ENCODE data around the gene EGFR. TPM values are rescaled to one million over a fixed set of nuclear protein-coding genes. Genes with fewer than 3 reads are reported as not detected.

The EGFR gene
- total RNA-seq, 2 experiments from 2014 or later = not detected

DNA sequence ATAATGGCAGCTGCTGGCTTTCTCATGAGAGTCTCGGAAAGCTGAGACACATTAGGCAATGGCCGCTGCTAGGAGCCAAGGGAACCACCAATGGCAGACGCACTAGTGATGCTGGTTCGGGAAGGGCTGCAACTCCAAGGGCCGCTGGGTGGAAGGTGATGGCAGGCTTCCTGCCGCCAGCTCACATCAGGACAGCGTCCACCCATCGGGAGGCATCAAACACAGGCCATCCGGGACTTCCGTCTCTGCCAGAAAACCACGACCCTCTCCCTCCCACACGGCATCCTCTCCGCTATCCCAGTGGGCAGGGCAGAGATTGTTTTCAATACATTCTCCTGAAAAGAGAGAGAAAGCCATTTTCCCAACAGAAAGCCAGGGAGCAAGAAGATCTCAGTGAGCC is 27.5 kb upstream of the EGFR start:
- CTCF ChIA-PET = no interaction called here
- H3K36me3 Mint-ChIP-seq = no peaks in the 10 kb centered on the region

DNA sequence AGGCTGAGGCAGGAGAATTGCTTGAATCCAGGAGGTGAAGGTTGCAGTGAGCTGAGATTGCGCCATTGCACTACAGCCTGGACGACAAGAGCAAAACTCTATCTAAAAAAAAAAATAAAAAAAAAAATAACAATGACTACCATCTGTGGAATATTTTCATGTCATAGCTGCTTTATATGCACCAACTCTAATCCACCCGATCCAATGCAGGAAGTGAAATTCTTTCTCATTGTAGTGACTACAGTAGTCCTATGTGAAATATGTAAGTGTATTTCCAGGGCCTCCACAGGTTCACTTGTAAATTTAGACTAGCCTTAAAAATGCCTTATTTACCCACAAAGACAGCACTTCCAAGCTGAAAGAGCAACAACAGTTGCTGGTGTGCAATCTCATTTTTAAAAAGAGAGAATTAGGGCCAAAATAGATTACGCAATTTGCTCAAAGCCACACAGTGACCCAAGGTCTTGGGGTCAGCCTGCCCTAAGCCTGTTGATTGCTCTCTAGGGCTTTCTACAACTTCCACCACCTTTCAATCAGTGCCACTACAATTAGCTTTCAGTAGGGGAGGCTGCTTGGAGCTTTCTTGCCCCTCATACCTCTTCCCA is 25.8 kb upstream of the EGFR start:
- intact Hi-C loops (cut with micrococcal nuclease) = loop anchor here (10.0 kb wide), 1 partner anchor 542 kb away; no protein-coding TSS in a partner anchor
- Mint-ChIP-seq H3K27me3 (peaks cover 6% of the 10 kb centered on the region), H3K27ac (no peak overlapping the region), H3K36me3 (no peaks in the 10 kb centered on the region), H3K4me1 (ENCODE audit: low read depth) (peaks cover 29% of the 10 kb centered on the region), H3K4me3 (no peak overlapping the region), H3K9me3 (no peaks in the 10 kb centered on the region)
- ChIA-PET CTCF (interaction anchor here (1.1 kb wide), 1 partner anchor 262 kb away, joined by 4 read pairs; no protein-coding TSS in a partner anchor), POLR2A (no interaction called here)
- no peak for DNase-seq

More for the DNA sequence above, 27.5 kb upstream of the EGFR start:
- H3K4me1 Mint-ChIP-seq (ENCODE audit: low read depth) = peaks cover 22% of the 10 kb centered on the region
- no peak overlapping the region for H3K27ac Mint-ChIP-seq
- H3K4me3 Mint-ChIP-seq = no peak overlapping the region
- DNase-seq = no peak
- POLR2A ChIA-PET = no interaction called here
- no peaks in the 10 kb centered on the region for H3K9me3 Mint-ChIP-seq
- peaks cover 11% of the 10 kb centered on the region for H3K27me3 Mint-ChIP-seq
- intact Hi-C loops (cut with micrococcal nuclease) = loop anchor here (10.0 kb wide), 1 partner anchor 543 kb away; no protein-coding TSS in a partner anchor

- intact Hi-C loops (cut with micrococcal nuclease) = loop anchor here (5.0 to 10.0 kb wide), 4 partner anchors 77 to 577 kb away; partner anchors contain the start of genes LANCL2 and VOPP1
- peak overlapping the region; percentile 65 for H3K27ac Mint-ChIP-seq
- POLR2A ChIA-PET = interaction anchor here (1.0 to 1.1 kb wide), 2 partner anchors 78 to 314 kb away, joined by 4 to 6 read pairs; no protein-coding TSS in a partner anchor
- H3K9me3 Mint-ChIP-seq = no peaks in the 10 kb centered on the region
- peaks cover 29% of the 10 kb centered on the region for H3K4me1 Mint-ChIP-seq (ENCODE audit: low read depth)
- no peaks in the 10 kb centered on the region for H3K36me3 Mint-ChIP-seq
- no peak for DNase-seq
- CTCF ChIA-PET = no interaction called here
- H3K27me3 Mint-ChIP-seq = peaks cover 10% of the 10 kb centered on the region
- no peak overlapping the region for H3K4me3 Mint-ChIP-seq
Measured at GRCh38 chr7:54995166-54995565, 23.7 kb upstream of the EGFR start.

DNA sequence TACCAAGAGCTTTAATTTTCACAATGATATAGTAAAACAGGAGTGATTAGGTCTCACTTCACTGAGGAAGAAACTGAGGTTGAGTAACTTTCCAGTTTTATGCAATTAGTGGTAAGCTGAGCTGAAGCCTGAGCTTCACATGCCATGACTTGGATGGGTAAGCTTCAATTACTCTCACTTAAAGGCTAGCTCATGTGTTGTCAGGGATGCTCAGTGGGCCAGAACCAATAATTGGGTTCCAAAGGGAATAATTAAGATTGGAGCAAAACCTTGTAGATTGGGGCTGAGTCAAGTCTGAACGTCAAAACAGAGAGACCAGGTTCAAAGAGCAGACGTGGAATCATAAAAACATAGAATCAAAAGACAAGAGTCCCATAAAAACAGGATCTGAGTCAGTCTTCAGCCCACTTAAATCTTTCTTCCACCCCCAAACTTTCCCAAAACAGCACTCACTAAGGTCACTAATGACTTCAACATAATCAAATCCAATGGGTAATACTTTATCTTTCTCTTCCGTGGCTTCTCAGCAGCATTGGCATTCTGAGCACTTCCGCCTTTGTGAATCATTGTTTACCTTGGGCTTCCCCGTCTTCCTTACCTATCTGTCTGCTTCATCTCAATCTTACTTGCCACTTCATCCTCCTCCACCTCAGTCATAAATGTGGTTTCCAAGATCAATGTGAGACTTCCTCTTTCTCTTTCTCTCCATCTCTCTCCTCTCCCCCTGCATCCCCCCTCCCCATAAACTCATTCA is 23.0 kb upstream of the EGFR start:
- no peaks in the 10 kb centered on the region for H3K9me3 Mint-ChIP-seq
- ChIA-PET CTCF (interaction anchor here (1.9 kb wide), 1 partner anchor 260 kb away, joined by 6 read pairs; no protein-coding TSS in a partner anchor), POLR2A (interaction anchor here (1.0 to 1.1 kb wide), 2 partner anchors 78 to 313 kb away, joined by 4 to 6 read pairs; no protein-coding TSS in a partner anchor)
- DNase-seq = peak; percentile 50
- peak overlapping the region; percentile 65 for H3K27ac Mint-ChIP-seq
- H3K4me3 Mint-ChIP-seq = no peak overlapping the region
- peaks cover 7% of the 10 kb centered on the region for H3K27me3 Mint-ChIP-seq
- intact Hi-C loops (cut with micrococcal nuclease) = loop anchor here (1.0 to 10.0 kb wide), 10 partner anchors 77 to 577 kb away; partner anchors contain the start of genes LANCL2, SEC61G and VOPP1
- no peaks in the 10 kb centered on the region for H3K36me3 Mint-ChIP-seq
- H3K4me1 Mint-ChIP-seq (ENCODE audit: low read depth) = peaks cover 29% of the 10 kb centered on the region

DNA sequence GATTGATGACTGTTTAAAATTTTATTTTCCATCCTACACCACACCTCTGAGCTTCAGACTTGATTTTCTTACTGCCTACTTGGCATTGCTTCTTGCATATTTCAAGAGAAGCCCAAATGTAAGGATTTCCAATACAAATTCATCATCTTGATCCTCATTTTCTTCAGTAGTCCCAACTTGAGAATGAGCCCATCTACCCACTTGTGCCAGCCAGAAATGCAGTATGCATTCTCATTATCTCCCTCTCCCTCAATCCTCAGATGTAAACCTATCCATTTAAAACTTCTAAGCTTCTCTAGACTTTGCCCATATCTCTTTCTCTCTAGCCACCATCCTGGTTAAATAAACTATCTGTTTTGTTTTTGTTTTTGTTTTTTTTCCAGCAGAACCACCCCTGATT is 22.4 kb upstream of the EGFR start:
- intact Hi-C loops (cut with micrococcal nuclease) = loop anchor here (1.0 to 10.0 kb wide), 10 partner anchors 76 to 576 kb away; partner anchors contain the start of genes LANCL2, SEC61G and VOPP1
- no peaks in the 10 kb centered on the region for H3K36me3 Mint-ChIP-seq
- CTCF ChIA-PET = interaction anchor here (1.9 kb wide), 1 partner anchor 259 kb away, joined by 6 read pairs; no protein-coding TSS in a partner anchor
- no peaks in the 10 kb centered on the region for H3K9me3 Mint-ChIP-seq
- H3K27ac Mint-ChIP-seq = no peak overlapping the region
- peaks cover 29% of the 10 kb centered on the region for H3K4me1 Mint-ChIP-seq (ENCODE audit: low read depth)
- H3K27me3 Mint-ChIP-seq = peaks cover 3% of the 10 kb centered on the region
- no peak for DNase-seq
- POLR2A ChIA-PET = no interaction called here
- H3K4me3 Mint-ChIP-seq = no peak overlapping the region

GRCh38 chr7:55004579-55004978 is 14.2 kb upstream of the EGFR start:
- intact Hi-C loops (cut with micrococcal nuclease) = no loop called here
- no peak overlapping the region for H3K27ac Mint-ChIP-seq
- no peaks in the 10 kb centered on the region for H3K9me3 Mint-ChIP-seq
- no peaks in the 10 kb centered on the region for H3K4me1 Mint-ChIP-seq (ENCODE audit: low read depth)
- CTCF ChIA-PET = no interaction called here
- no peak overlapping the region for H3K4me3 Mint-ChIP-seq
- peaks cover 23% of the 10 kb centered on the region for H3K27me3 Mint-ChIP-seq
- H3K36me3 Mint-ChIP-seq = no peaks in the 10 kb centered on the region
- no peak for DNase-seq
- POLR2A ChIA-PET = no interaction called here

GRCh38 chr7:55005241-55005851 is 13.5 kb upstream of the EGFR start:
- ChIA-PET CTCF (no interaction called here), POLR2A (no interaction called here)
- H3K27me3 Mint-ChIP-seq = peaks cover 19% of the 10 kb centered on the region
- no peaks in the 10 kb centered on the region for H3K36me3 Mint-ChIP-seq
- H3K4me1 Mint-ChIP-seq (ENCODE audit: low read depth) = no peaks in the 10 kb centered on the region
- intact Hi-C loops (cut with micrococcal nuclease) = no loop called here
- H3K9me3 Mint-ChIP-seq = no peaks in the 10 kb centered on the region
- DNase-seq = no peak
- H3K4me3 Mint-ChIP-seq = no peak overlapping the region
- no peak overlapping the region for H3K27ac Mint-ChIP-seq

DNA sequence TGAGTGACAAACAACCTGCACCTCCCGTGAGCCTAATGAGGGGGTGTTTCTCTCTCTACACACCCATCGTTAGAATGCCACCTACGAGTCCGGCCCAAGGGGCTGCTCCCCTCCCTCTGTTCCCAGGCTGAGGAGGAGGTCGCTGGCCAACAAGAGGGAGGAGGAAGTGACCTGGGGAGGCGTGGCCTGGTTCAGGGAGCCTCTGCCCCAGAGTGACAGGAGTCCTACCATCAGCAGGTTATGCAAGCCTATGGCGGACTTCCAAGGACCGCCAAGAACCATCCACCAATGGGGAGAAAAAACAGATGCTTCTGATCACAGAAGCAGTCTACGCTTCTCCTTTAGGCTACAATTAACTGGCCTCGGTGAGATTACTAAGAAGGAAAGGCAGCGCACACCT is 12.3 kb upstream of the EGFR start:
- Mint-ChIP-seq H3K4me3 (no peak overlapping the region), H3K36me3 (no peaks in the 10 kb centered on the region), H3K9me3 (no peaks in the 10 kb centered on the region), H3K4me1 (ENCODE audit: low read depth) (no peaks in the 10 kb centered on the region), H3K27me3 (peaks cover 19% of the 10 kb centered on the region), H3K27ac (no peak overlapping the region)
- ChIA-PET POLR2A (no interaction called here), CTCF (no interaction called here)
- DNase-seq = no peak
- intact Hi-C loops (cut with micrococcal nuclease) = no loop called here

GRCh38 chr7:55013851-55014250 is 5.0 kb upstream of the EGFR start:
- no peak for DNase-seq
- POLR2A ChIA-PET = no interaction called here
- Mint-ChIP-seq H3K27ac (no peak overlapping the region), H3K9me3 (no peaks in the 10 kb centered on the region), H3K4me3 (no peak overlapping the region), H3K4me1 (ENCODE audit: low read depth) (no peaks in the 10 kb centered on the region), H3K27me3 (peaks cover 24% of the 10 kb centered on the region), H3K36me3 (no peaks in the 10 kb centered on the region)
- intact Hi-C loops (cut with micrococcal nuclease) = no loop called here
- CTCF ChIA-PET = no interaction called here

- H3K4me3 Mint-ChIP-seq = no peak overlapping the region
- H3K27ac Mint-ChIP-seq = no peak overlapping the region
- no peaks in the 10 kb centered on the region for H3K9me3 Mint-ChIP-seq
- no peaks in the 10 kb centered on the region for H3K36me3 Mint-ChIP-seq
- ChIA-PET POLR2A (no interaction called here), CTCF (interaction anchor here (0.7 kb wide), 1 partner anchor 128 kb away, joined by 3 read pairs; no protein-coding TSS in a partner anchor)
- no peaks in the 10 kb centered on the region for H3K4me1 Mint-ChIP-seq (ENCODE audit: low read depth)
- peaks cover 36% of the 10 kb centered on the region for H3K27me3 Mint-ChIP-seq
- intact Hi-C loops (cut with micrococcal nuclease) = no loop called here
- DNase-seq = no peak
Measured at GRCh38 chr7:55016061-55016745, 2.6 kb upstream of the EGFR start.

DNA sequence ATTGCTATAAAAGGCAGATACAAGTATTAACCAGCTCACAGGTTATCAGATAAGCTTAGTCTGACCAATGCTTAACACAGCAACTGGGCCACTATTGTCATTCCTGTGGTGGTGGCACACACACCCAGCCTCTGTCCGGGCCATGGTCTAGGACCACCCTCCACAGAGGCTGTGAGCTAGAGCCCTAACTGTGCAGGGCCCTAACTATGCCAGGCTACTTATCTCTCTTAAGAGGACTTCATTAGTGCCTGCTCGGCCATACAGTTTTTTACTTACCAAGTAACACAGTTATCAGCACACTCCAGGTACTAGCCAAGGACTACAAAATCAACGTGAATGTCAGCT is 2.1 kb upstream of the EGFR start:
- H3K4me3 Mint-ChIP-seq = no peak overlapping the region
- ChIA-PET POLR2A (no interaction called here), CTCF (no interaction called here)
- H3K9me3 Mint-ChIP-seq = no peaks in the 10 kb centered on the region
- no peaks in the 10 kb centered on the region for H3K36me3 Mint-ChIP-seq
- intact Hi-C loops (cut with micrococcal nuclease) = no loop called here
- H3K27ac Mint-ChIP-seq = no peak overlapping the region
- peaks cover 41% of the 10 kb centered on the region for H3K27me3 Mint-ChIP-seq
- no peak for DNase-seq
- H3K4me1 Mint-ChIP-seq (ENCODE audit: low read depth) = no peaks in the 10 kb centered on the region

GRCh38 chr7:55017841-55018240 is 976 bp upstream of the EGFR start:
- Mint-ChIP-seq H3K27me3 (peaks cover 46% of the 10 kb centered on the region), H3K36me3 (no peaks in the 10 kb centered on the region), H3K4me3 (no peak overlapping the region), H3K27ac (no peak overlapping the region), H3K4me1 (ENCODE audit: low read depth) (no peaks in the 10 kb centered on the region), H3K9me3 (no peaks in the 10 kb centered on the region)
- intact Hi-C loops (cut with micrococcal nuclease) = no loop called here
- no peak for DNase-seq
- CTCF ChIA-PET = no interaction called here
- POLR2A ChIA-PET = no interaction called here
